ENCODE data around the gene EVA1A.

Gene EVA1A

GRCh38 chr2:75560768-75561565, at the start of gene EVA1A:
EVA1A (minus strand) TSS chr2:75560939; CDS start chr2:75518140, 42,799 bp downstream.
- DNase-seq (ENCODE audit: extremely low spot score), result peak; percentile 43
- no peak for TF ChIP-seq CTCF (IDR thresholded peaks at IDR 0.05; ENCODE audit: control extremely low read depth, extremely low read depth, low read depth, missing control alignments)
- ChIA-PET CTCF (interaction anchor here (1.2 to 1.3 kb wide), 2 partner anchors 9 to 80 kb away, joined by 3 read pairs; no protein-coding TSS in a partner anchor), POLR2A (no interaction called here)

GRCh38 chr2:75609937-75610508, 49.3 kb upstream of the EVA1A start:
- DNase-seq (ENCODE audit: extremely low spot score), result no peak
- TF ChIP-seq CTCF (IDR thresholded peaks at IDR 0.05; ENCODE audit: control extremely low read depth, extremely low read depth, low read depth, missing control alignments), result no peak
- POLR2A ChIA-PET, result no interaction called here
- CTCF ChIA-PET, result interaction anchor here (0.7 to 3.5 kb wide), 26 partner anchors 9 to 919 kb away, joined by 3 to 46 read pairs (median 8); partner anchors contain the start of gene TACR1

- CTCF ChIA-PET, result interaction anchor here (0.8 to 3.5 kb wide), 37 partner anchors 10 to 918 kb away, joined by 3 to 46 read pairs (median 6); partner anchors contain the start of gene TACR1
- DNase-seq (ENCODE audit: extremely low spot score), result no peak
- POLR2A ChIA-PET, result no interaction called here
- TF ChIP-seq CTCF (IDR thresholded peaks at IDR 0.05; ENCODE audit: control extremely low read depth, extremely low read depth, low read depth, missing control alignments), result no peak
Measured at GRCh38 chr2:75609334-75609689, 48.6 kb upstream of the EVA1A start.

GRCh38 chr2:75608684-75609333, 48.1 kb upstream of the EVA1A start:
- peak; percentile 97 for TF ChIP-seq CTCF (IDR thresholded peaks at IDR 0.05; ENCODE audit: control extremely low read depth, extremely low read depth, low read depth, missing control alignments)
- CTCF ChIA-PET, result interaction anchor here (0.6 to 3.5 kb wide), 63 partner anchors 9 to 917 kb away, joined by 3 to 46 read pairs (median 4); partner anchors contain the start of gene TACR1
- DNase-seq (ENCODE audit: extremely low spot score), result peak; percentile 77
- POLR2A ChIA-PET, result no interaction called here

GRCh38 chr2:75607988-75608683, 47.4 kb upstream of the EVA1A start:
- ChIA-PET POLR2A (interaction anchor here (0.6 kb wide), 1 partner anchor 912 kb away, joined by 6 read pairs; no protein-coding TSS in a partner anchor), CTCF (interaction anchor here (0.6 to 3.5 kb wide), 61 partner anchors 9 to 917 kb away, joined by 3 to 46 read pairs (median 5); partner anchors contain the start of gene TACR1)
- no peak for DNase-seq (ENCODE audit: extremely low spot score)
- no peak for TF ChIP-seq CTCF (IDR thresholded peaks at IDR 0.05; ENCODE audit: control extremely low read depth, extremely low read depth, low read depth, missing control alignments)

- DNase-seq (ENCODE audit: extremely low spot score), result no peak
- ChIA-PET POLR2A (no interaction called here), CTCF (interaction anchor here (1.5 to 3.5 kb wide), 8 partner anchors 18 to 916 kb away, joined by 4 to 46 read pairs (median 14); no protein-coding TSS in a partner anchor)
- TF ChIP-seq CTCF (IDR thresholded peaks at IDR 0.05; ENCODE audit: control extremely low read depth, extremely low read depth, low read depth, missing control alignments), result no peak
Measured at GRCh38 chr2:75607400-75607798, 46.7 kb upstream of the EVA1A start.

All from GM10248 (cell line).